GM10266 (cell line): ENCODE measurements around the gene DNAH1.

ENCODE experiments used
- DNase-seq: peaks from one replicate; pipeline ENCODE4 v3.0.0; 2012; ENCODE audit errors: extremely low spot score
- TF ChIP-seq, protein P1 (sequence below): IDR thresholded peaks from 2 replicates; pipeline ENCODE4 v1.5.1; 2012; ENCODE audit warnings: mild to moderate bottlenecking, low read depth; ENCODE audit not compliant: control insufficient read depth, insufficient read depth; ENCODE audit errors: missing control alignments

DNAH1 gene

GRCh38 chr3:52442409-52443267 is 126.5 kb downstream of the DNAH1 start:
- TF ChIP-seq, protein P1, sequence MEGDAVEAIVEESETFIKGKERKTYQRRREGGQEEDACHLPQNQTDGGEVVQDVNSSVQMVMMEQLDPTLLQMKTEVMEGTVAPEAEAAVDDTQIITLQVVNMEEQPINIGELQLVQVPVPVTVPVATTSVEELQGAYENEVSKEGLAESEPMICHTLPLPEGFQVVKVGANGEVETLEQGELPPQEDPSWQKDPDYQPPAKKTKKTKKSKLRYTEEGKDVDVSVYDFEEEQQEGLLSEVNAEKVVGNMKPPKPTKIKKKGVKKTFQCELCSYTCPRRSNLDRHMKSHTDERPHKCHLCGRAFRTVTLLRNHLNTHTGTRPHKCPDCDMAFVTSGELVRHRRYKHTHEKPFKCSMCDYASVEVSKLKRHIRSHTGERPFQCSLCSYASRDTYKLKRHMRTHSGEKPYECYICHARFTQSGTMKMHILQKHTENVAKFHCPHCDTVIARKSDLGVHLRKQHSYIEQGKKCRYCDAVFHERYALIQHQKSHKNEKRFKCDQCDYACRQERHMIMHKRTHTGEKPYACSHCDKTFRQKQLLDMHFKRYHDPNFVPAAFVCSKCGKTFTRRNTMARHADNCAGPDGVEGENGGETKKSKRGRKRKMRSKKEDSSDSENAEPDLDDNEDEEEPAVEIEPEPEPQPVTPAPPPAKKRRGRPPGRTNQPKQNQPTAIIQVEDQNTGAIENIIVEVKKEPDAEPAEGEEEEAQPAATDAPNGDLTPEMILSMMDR: no peak
- DNase-seq: no peak

GRCh38 chr3:52443268-52443610 is 127.1 kb downstream of the DNAH1 start:
- TF ChIP-seq, protein P1: no peak
- DNase-seq: no peak

GRCh38 chr3:52443791-52444687 is 127.9 kb downstream of the DNAH1 start:
- DNase-seq: no peak

DNA sequence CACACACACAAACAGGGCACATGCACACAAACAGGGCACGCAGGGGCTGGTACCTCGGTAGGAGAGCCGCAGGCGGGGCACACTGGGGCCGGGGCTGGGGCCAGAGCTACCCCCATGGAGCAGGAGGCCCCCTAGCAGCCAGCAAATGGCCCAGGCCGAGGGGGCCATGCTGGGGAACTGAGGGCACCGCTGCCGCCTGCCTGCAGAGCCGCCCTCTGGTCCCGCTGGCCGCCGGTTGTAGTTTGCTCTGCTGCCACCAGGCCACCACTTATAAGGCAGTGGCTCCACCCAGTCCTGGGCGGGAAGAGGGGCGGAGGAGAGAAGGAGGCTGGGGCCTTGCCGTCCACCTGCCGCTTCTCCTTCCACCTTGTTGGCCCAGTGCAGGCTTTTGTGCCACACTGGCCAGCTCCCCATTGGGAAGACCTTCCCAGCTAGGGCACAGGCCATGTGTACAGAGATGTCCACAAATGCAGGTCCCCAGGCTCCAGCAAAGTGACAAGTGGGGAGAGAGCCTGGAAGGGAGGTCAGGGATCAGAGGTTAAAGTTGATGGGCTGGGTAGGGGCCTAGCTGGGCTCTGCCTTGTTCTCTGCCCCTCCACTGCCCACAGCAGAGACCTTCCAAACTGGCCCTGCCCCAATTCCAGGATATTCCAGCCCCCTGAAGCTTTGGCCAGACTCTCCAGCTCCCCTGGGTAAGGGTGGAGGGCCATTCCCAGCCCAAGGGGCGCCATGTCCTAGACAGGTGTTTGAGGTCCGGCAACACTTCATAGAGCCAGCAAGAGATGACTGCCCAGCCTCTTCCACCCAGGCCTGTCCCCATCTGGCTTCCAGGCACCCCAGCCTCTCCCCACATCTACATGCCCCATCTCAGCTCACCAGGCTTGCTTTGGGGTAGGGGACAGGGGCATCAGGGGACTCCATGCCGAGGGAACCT is 129.0 kb downstream of the DNAH1 start, which contains the start of gene SEMA3G:
SEMA3G (minus strand) TSS at position 244 of the 934 bp plus-strand sequence; CDS start at position 168, 76 bp downstream.
- TF ChIP-seq, protein P1: peak; percentile 32
- peak; percentile 74 for DNase-seq

More at GRCh38 chr3:52443791-52444687, 127.9 kb downstream of the DNAH1 start:
- TF ChIP-seq, protein P1: no peak

- TF ChIP-seq, protein P1: no peak
- no peak for DNase-seq
These were observed 129.9 kb downstream of the DNAH1 start for GRCh38 chr3:52446042-52446441.

GRCh38 chr3:52446631-52447511 is 130.8 kb downstream of the DNAH1 start:
- peak; percentile 79 for DNase-seq
- TF ChIP-seq, protein P1: peak; percentile 97
